VCaP (cell line): ENCODE measurements around the gene SUN1.

Source experiments
- H3K27ac ChIP-seq: fragments of 450-650 bp; 2 replicates; pipeline ENCODE4 v1.5.1; 2017
- CTCF ChIP-seq: fragments of 450-650 bp; conservative IDR thresholded peaks from 2 replicates; pipeline ENCODE4 v1.5.1; 2017; ENCODE audit warnings: mild to moderate bottlenecking, moderate library complexity

The SUN1 gene

GRCh38 chr7:915291-916218, 83.3 kb downstream of the SUN1 start:
- no peak for TF ChIP-seq CTCF
- no peak overlapping the region for H3K27ac ChIP-seq

- H3K27ac ChIP-seq, result no peak overlapping the region
- TF ChIP-seq CTCF, result no peak
Measured at GRCh38 chr7:916291-916941, 84.1 kb downstream of the SUN1 start.

GRCh38 chr7:917255-918117, 85.2 kb downstream of the SUN1 start:
- TF ChIP-seq CTCF, result no peak

GRCh38 chr7:918118-918425, 85.8 kb downstream of the SUN1 start:
- TF ChIP-seq CTCF, result no peak
- H3K27ac ChIP-seq, result no peak overlapping the region

More at GRCh38 chr7:917255-918117, 85.2 kb downstream of the SUN1 start:
- no peak overlapping the region for H3K27ac ChIP-seq

- TF ChIP-seq CTCF, result no peak
Measured at GRCh38 chr7:918441-919113, 86.3 kb downstream of the SUN1 start.

GRCh38 chr7:919114-919442, 86.8 kb downstream of the SUN1 start:
- TF ChIP-seq CTCF, result no peak
- H3K27ac ChIP-seq, result no peak overlapping the region

More at GRCh38 chr7:918441-919113, 86.3 kb downstream of the SUN1 start:
- H3K27ac ChIP-seq, result no peak overlapping the region
